ENCODE measurements around the gene USP20.

The USP20 gene

DNA sequence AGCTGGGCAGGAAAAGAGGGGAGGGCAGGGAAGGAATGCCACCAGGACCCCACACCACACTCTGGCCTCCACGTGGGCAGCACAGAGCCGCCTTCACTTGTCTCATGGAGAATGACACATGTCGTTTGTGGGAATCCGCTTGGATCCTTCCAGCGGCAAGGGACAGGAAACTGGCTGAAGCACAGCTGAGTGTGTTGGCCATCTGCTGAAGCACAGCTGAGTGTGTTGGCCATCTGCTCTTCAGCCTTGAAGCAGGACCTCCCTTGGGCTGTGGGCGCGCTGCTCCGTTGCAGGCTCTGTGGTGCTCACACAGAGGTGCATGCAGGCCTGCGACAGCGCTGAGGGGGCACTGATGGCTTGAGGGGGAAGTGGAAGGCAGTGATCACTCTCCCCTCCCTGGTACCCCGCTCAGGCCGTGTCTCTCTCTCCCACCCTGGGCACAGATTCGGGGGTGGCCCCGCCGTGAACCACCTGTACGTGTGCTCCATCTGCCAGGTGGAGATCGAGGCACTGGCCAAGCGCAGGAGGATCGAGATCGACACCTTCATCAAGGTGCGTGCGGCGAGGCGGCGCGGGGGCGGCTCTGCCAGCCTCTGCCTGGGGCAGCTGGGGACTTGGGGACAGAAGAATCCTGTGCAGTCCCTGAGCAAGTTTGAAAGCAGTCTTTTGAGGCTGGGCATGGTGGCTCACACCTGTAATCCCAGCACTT, 40.6 kb downstream of the USP20 start:
- no peak for DNase-seq (ENCODE audit: low spot score)

DNA sequence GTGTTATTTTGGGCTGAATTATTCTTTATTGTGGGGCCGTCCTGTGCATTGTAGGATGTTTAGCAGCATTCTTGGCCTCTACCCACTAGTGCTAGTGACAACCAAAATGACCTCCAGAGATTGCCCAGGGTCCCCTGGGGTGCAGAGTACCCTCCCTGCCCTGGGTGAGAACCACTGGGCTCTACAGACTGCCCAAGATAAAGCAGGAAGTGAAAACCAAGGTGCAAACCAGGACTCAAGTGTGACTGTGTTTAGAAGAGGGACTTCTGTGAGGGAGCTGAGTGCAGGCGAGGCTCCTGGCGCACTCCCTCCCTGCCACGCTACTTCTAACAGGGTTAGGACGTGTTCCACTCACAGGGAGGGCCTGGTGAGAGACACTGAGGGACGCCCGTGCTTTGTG, 41.6 kb downstream of the USP20 start:
- no peak for DNase-seq (ENCODE audit: low spot score)

DNA sequence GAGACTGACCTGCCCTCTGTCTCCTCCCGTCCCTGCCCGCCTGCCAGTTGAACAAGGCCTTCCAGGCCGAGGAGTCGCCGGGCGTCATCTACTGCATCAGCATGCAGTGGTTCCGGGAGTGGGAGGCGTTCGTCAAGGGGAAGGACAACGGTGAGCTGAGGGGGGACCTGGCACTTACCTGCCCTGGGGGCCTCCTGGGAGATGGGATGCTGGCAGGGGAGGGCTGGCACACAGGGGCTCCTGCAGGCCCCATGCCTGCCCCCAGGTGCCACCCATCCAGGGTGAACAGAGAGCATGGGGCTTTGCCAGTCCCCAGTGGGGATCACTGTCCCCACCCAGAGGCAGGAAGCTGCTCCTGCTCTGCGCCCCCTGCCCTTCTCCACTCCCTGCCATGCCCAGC, 43.0 kb downstream of the USP20 start:
- DNase-seq (ENCODE audit: low spot score) = no peak

DNA sequence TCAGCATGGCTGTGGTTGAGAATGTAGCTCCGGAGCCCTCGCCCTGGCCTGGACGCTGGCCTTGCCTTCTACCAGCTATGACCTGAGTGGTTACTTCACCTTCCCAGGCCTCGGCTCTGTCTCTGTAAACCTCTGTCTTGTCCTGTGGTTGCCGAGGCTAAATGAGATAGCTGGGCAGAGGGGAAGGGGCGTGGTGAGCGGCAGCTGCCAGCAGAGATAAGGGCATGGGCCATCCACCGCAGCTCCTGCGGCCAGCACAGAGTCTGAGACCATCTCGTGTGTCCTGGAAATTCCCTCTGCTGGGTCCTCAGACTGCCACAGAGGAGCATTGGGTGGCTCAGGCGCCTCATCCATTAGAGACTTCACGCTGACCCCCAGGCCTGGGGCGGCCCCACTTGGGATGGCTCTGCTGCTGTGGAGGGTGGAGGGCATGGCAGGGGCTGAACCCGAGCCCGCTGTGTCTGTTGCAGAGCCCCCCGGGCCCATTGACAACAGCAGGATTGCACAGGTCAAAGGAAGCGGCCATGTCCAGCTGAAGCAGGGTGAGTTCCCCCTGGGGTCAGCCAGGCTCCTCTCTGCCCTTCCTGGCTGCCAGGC, 43.9 kb downstream of the USP20 start:
- no peak for DNase-seq (ENCODE audit: low spot score)

DNA sequence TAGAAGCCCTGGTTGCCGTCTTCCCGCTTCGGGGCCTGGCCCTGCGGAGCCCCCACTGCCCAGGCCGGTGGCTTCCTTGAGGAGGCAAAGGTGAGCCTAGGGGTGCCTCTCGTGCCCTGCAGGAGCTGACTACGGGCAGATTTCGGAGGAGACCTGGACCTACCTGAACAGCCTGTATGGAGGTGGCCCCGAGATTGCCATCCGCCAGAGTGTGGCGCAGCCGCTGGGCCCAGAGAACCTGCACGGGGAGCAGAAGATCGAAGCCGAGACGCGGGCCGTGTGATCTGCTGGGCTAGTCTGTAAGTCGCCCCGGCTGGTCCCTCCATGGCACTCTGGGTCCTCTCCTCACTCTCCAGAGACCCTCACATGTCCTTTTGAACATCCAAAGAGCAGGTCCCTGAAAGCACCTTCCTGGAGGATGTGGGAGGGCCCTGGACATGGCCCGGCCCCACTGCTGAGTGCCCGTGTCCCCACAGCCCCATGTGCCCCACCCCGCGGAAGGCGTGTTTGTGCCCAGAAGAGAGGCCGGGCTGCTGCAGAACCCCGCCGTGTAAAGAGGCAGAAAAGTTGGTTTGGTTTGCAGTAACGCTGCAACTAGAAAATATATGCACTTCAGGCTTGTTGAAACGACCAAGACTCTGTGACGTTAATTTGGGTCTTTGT, 44.9 kb downstream of the USP20 start:
- DNase-seq (ENCODE audit: low spot score) = no peak

DNA sequence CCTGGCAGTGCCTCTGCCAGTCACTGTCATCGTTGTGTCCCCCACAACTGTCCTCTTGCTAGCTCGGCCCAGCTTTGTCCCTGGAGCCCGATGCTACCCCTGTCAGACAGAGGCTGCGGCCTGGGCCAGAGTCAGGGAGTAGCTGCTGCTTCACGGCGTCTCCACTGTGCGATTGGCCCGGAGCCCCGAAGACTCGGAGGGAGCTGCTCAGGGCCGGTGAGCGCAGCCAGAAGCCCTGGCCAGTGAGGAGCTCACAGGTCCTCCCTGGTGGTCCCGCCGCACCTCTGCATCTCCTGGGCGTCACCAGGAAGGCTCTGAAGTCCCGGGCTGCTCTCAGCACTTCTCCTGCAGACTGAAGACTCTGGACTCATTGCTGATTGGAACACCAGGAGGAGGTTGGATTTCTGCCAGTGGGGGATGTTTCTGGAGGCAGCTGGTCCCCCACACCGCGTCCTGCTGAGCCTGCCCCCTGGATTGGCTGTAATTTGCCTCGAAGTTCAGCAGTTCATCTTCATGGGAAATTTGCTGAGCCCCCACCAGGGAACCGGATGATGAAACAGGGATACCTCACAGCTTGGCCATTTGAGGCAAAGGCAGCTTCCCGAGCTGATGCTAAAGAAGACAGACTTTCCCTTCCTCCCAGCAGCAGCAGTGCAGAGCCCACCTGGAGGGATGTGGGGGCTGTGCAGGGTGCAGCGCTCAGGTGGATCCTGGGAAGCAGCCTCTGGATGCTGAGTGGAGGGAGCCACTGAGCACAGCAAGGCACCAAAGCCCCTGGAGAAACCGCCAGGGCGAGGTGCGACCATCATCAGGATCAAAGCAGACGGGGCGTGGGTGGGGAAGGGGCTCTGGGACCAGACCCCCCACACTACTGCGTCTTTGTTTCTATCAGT, 45.6 kb downstream of the USP20 start:
- no peak for DNase-seq (ENCODE audit: low spot score)

DNA sequence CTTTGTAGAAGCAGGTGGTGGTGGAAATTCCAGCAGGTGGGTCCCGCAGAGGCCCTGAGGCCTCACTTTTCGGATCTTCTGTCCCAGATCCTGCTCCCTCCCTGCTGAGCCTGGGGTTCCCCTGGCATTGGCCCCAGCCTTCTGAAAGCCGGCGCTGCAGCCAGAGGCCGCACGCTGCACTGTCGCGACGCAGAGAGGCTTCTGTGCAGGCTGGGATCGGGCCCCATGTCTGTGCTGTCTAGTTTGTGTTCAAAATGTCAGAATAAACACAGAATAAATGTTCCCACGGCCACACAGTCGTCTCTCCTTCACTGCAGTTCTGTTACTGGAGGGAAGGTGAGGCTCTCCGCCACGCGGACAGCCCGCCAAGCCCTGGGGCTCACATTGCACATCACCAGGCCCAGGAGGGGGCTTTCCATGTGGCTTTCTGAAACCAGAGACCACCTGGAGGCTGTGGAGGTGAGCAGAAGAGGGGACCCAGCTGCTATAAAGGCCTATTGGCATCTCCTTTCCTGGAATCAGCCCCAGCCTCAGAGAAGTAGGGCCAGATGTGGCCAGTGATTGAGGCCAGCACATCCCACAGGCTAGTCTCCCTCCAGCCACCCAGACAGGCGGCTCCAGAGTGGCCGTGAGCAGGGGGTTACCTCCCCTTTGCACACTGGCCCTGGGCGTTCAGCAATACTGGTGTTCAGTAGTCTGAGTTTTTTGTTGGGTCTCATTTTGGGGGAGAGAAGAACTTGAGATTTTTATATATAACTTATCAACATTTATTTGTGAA, 46.5 kb downstream of the USP20 start:
- DNase-seq (ENCODE audit: low spot score) = no peak

DNA sequence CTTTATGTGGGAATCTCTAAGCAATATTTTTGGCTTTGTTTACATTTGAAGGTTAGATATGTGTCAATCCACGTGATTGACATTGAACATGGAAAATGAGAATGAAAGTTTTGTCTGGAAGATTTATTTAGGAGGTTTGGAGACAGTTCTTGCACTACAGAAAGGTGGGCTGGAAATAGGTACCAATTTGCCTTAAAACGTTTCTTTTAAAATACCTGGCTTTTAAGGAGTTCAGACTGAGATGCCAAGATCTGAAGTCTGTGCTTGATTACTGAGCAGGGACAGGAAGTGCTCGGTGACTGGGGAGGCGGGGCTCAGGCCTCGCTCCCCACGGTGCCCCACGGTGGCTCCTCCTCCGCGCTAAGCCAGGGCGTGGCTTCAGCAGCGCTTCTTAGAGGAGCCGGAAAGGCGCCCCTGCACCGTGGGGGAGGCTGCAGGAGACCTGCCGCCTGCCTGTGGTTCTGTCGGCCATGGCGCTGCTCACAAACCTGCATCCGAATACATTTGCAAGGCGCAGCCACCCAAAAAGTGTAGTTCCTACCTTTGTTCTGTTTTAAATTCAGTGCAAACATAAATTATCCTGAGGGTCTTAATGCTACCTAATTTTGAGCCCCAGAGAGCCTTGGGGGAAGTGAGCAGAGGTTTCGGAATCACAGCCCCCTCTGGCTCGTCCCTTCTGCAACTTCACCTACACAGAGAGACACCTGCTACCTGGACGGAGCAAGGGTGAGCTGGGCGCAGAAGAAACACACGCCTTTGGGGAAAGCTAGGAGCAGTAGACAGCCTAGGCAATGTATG, 49.2 kb downstream of the USP20 start:
- peak; percentile 92 for DNase-seq (ENCODE audit: low spot score)

DNA sequence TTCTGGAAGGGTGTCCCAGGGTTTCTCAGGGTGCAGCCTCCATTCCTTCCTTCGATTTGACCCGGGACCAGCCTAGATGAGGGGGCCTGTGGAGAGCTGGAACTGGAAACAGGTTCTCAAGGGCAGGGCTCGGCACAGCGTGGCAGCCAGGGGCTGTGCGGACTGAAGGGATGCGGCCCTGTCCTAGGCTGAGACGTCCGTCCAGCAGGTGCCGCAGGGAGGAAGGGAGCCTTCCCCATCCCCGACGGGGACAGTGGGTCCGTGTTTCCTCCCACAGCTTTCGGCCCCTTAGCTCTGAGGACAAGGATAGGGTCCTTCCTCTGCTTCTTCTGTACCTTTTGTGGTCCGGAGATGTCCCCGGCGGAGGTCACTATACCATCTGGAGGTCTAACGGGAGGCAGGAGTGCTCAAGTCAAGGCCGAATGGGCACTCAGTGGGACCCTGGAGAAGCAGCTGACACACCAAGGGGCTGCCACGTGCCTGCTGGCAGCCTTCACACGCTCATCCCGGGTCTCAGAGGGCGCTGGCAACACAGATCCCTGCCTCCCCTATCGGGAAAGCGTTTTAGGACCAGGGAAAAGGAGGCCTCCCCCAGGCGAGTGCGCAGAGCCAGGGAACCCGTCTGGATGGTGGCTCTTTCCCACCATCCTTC, 49.9 kb downstream of the USP20 start:
- DNase-seq (ENCODE audit: low spot score) = peak; percentile 85

DNA sequence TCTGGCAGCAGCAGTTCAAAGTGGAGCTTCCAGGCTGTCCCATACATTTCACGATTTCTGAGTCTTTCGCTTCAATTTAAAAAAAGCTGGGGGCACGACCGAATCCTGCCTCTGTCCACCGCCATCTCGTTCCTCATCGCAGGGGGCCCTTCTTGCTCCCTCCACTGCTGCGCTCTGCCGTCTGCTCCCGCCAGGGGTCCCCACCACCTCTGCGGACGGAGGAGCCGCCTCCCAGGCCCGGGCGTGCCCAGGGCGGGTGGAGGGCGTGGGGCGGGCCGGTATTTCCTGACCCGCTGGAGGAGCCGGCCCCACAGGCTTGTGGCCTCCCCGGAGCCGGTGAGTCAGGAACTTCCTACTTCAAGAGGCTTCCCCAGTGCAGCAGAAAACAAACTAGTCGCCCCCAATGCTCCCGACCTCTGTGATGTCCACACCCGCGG, 50.4 kb downstream of the USP20 start:
- peak; percentile 90 for DNase-seq (ENCODE audit: low spot score)

DNA sequence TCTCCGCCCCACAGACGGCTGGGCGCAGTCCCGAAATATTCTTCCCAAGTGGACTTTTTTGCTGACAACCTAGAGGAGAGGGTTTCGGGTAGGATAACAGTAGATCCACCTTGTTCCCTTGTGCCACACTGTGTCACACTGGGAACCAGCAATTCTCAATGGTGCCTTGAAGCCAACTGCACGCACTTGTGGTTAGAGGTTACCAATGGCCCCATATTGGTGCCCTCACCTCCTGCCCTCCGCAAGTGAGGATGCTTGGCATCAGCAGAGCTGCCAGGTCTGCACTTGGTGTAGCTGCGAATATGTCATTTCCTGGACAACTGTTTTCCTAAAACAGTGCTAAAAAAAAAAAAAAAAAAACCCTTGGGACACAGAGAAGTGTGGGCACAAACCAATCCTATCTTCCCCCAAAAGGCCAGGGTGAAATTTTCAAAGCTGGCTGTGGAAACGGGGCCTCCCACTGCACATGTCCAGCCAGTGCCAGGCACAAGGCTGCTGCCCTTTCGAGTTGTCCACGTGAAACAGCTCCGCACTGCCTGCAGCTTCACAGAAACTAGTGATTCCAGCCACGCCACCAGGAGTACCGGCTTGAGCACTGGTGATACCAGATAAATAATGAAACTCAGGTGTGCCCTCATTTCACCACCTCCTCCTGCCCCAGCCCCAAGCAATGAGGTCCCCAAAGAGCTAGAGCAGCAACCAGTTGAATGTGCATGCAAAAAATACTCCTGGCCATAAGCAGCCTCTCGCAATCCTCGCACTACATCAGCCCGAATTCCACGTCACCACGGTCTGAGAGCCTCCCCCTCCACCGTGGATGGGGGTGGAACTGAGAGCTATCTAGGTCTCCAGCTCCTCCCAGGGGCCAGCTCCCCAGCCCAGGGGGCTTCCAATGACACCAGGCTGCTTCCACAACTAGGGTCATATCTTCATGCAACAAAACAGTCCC, 51.2 kb downstream of the USP20 start:
- DNase-seq (ENCODE audit: low spot score) = no peak

DNA sequence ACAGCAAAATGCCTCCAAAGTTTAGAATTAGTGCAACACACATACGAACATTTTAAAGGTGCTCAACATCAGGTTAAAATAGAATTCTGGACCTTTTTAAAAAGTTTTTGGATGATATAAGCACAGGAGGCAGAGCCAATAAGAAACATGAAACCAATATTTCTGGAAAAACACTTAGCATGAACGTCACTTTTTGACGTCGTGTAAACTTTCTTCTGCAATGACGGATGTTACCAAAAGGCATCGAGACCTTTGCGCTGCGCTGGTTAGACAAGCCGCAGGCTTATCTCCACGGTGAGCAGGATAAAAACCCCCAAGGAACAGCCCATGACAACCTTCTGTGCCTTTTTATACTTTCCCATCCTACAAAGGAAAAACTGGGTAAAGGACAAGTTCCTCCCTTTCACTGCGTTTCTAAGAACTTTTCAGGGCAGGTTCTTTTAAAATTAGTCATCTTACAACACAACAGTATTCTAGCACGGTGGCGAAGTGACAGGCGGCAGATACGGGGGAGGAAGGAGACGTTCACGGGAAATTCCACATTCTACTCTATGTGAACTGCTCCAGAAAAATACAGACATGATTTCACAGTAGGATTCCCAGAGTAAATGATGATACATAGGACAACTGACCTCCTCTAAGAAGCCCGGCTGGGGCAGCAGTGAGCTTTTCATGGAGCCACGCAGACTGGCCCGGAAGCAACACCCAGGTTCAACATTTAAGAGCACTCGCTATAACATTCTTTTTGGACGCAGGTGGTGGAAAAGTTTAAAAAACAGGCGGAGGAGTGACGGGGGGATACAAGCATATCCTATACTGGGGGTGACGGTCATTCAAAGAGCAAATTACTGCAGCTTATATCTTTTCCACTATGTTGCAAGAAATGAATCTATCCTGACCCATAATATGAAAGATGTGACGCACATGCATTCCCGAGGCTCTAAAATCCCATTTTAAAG, 52.4 kb downstream of the USP20 start:
- DNase-seq (ENCODE audit: low spot score) = no peak

DNA sequence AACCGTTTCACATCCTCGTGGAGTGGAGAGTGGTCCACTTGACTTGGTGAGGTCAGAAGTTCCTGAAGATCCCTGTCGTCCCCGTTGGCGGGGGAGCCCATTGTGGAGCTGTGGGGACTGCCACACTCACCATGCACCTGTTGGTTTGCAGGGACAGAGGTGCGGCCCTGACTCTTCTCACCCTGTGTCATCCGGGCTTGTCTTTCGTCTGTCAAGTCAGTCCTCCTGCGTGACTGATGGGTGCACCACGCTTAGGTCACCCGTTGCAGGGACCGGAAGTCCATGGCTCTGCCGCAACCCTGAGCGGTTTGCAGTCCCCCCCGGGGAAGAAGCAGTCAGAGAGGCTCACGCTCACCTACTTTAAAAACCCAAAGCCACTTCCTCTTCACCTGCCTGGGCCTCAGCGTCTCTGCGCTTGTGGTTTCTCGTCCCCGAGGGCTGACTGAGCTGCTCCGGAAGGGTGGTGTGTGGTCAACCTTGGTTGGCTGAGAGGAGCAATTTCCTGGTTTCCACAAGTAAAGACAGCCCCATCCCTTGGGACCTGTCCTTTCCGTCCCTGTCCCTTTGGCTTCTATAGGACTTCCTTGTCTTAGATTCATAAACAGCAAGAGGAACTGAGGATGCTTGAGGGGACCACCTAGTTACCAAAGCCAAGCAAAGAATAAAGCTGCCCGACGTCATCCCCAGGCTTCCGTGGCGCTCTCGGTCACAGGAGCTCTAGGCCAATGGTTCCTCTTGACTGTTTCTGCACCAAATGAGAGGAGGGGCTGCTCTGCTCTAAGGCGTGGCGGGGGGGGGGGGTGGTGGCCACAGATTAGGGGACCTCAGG, 53.2 kb downstream of the USP20 start:
- no peak for DNase-seq (ENCODE audit: low spot score)

DNA sequence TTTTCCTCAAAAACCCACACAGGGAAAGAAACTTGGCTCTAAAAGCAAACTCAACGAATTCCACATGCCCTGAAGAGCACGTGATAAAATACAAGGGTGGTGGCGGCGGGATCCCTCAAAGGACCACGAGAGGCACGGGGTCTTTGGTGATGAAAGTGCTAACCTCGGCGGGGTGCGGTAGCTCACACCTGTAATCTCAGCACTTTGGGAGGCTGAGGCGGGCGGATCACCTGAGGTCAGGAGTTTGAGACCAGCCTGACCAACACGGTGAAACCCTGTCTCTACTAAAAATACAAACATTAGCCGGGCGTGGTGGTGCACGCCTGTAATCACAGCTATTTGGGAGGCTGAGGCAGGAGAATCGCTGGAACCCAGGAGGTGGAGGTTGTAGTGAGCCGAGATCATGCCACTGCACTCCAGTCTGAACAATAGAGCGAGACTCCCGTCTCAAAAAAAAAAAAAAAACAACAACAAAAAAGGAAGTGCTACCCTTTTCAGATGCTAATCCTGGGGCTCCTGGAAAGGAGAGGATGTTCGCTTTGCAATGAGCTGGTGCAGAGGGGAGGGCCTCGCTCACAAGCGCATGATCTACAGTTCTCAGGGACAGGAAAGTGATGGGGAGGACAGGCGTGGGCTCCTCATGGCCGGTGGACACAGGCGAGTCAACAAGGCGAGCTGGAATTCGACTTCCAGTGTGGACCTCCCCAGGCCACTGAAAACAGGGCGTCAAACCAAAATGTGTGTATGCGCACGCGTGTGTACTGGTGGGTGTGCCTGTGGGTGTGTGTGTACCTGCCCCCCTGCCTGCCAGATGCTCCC, 54.1 kb downstream of the USP20 start:
- DNase-seq (ENCODE audit: low spot score) = no peak

DNA sequence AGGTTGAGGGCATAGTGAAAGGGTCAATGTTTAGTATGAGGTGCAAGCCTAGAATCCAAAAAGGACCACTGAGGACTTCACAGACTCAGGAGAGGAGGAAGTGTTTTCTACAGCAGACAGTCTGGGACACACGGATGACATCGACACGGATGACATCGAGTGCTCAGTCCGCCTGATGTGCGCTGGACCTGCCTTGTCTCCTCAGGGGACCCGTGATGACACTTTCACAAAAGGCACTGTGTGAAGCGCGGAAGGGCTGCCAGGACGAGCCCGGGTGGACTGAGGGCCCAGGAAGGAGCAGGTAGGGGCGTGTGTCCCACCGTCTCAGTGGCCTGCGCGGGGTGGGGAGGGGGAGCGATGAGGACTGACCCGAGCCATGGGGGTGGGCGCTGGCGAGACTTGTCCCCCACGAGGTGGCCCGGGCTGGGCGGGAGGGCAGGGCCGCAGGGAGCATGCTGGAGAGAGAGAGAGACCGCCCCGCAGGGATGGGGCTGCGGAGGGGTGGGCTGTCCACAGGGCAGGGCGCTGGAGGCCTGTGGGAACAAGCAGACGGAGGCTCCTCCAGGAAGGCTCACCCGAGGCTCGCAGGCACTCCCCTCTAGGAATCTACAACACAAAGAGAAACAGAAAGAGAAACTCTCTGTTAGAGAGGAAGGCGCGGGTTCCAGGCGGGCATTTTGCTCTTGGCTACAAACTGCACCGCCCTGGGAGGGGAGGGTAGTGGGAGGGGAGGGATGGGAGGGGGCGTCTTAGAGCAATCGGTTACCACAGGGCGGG, 54.9 kb downstream of the USP20 start:
- no peak for DNase-seq (ENCODE audit: low spot score)
